ENCODE results near the gene VEGFA.

Gene VEGFA

GRCh38 chr6:43770372-43771209 is 580 bp downstream of the VEGFA start:
- in situ Hi-C loops (cut with MboI; ENCODE audit: low pct_unique_long_range_greater_than_20kb, low sequenced_read_pairs) = no loop called here

GRCh38 chr6:43771210-43771857 is 1.3 kb downstream of the VEGFA start:
- DNase-seq = peak; percentile 57
- in situ Hi-C loops (cut with MboI; ENCODE audit: low pct_unique_long_range_greater_than_20kb, low sequenced_read_pairs) = no loop called here

More at GRCh38 chr6:43770372-43771209, 580 bp downstream of the VEGFA start:
- DNase-seq = peak; percentile 45

GRCh38 chr6:43771858-43772680 is 2.1 kb downstream of the VEGFA start:
- in situ Hi-C loops (cut with MboI; ENCODE audit: low pct_unique_long_range_greater_than_20kb, low sequenced_read_pairs) = no loop called here
- DNase-seq = peak; percentile 41

GRCh38 chr6:43772681-43773049 is 2.7 kb downstream of the VEGFA start:
- in situ Hi-C loops (cut with MboI; ENCODE audit: low pct_unique_long_range_greater_than_20kb, low sequenced_read_pairs) = no loop called here
- peak; percentile 45 for DNase-seq

- in situ Hi-C loops (cut with MboI; ENCODE audit: low pct_unique_long_range_greater_than_20kb, low sequenced_read_pairs) = no loop called here
- DNase-seq = peak; percentile 74
These were observed 3.3 kb downstream of the VEGFA start for GRCh38 chr6:43773050-43773979.

- in situ Hi-C loops (cut with MboI; ENCODE audit: low pct_unique_long_range_greater_than_20kb, low sequenced_read_pairs) = no loop called here
- no peak for DNase-seq
These were observed 4.2 kb downstream of the VEGFA start for GRCh38 chr6:43773980-43774775.

GRCh38 chr6:43774776-43775534 is 4.9 kb downstream of the VEGFA start:
- DNase-seq = peak; percentile 76
- in situ Hi-C loops (cut with MboI; ENCODE audit: low pct_unique_long_range_greater_than_20kb, low sequenced_read_pairs) = no loop called here

GRCh38 chr6:43775535-43775885 is 5.5 kb downstream of the VEGFA start:
- no peak for DNase-seq
- in situ Hi-C loops (cut with MboI; ENCODE audit: low pct_unique_long_range_greater_than_20kb, low sequenced_read_pairs) = no loop called here

- no peak for DNase-seq
- in situ Hi-C loops (cut with MboI; ENCODE audit: low pct_unique_long_range_greater_than_20kb, low sequenced_read_pairs) = no loop called here
These were observed 6.2 kb downstream of the VEGFA start for GRCh38 chr6:43776115-43776798.

- no peak for DNase-seq
These were observed 7.1 kb downstream of the VEGFA start for GRCh38 chr6:43776799-43777776.

GRCh38 chr6:43778131-43778855 is 8.3 kb downstream of the VEGFA start:
- in situ Hi-C loops (cut with MboI; ENCODE audit: low pct_unique_long_range_greater_than_20kb, low sequenced_read_pairs) = no loop called here
- no peak for DNase-seq

More at GRCh38 chr6:43776799-43777776, 7.1 kb downstream of the VEGFA start:
- in situ Hi-C loops (cut with MboI; ENCODE audit: low pct_unique_long_range_greater_than_20kb, low sequenced_read_pairs) = no loop called here

- DNase-seq = no peak
- in situ Hi-C loops (cut with MboI; ENCODE audit: low pct_unique_long_range_greater_than_20kb, low sequenced_read_pairs) = no loop called here
These were observed 9.2 kb downstream of the VEGFA start for GRCh38 chr6:43778976-43779851.

- in situ Hi-C loops (cut with MboI; ENCODE audit: low pct_unique_long_range_greater_than_20kb, low sequenced_read_pairs) = no loop called here
- DNase-seq = no peak
These were observed 9.8 kb downstream of the VEGFA start for GRCh38 chr6:43779852-43780236.

- in situ Hi-C loops (cut with MboI; ENCODE audit: low pct_unique_long_range_greater_than_20kb, low sequenced_read_pairs) = no loop called here
- DNase-seq = no peak
These were observed 10.3 kb downstream of the VEGFA start for GRCh38 chr6:43780293-43780692.
